ENCODE data around the gene H6PD.

- no peak for TF ChIP-seq ESRRG (CRISPR knock-in tag; IDR thresholded peaks at IDR 0.05)
- no peak for TF ChIP-seq BACH2 (CRISPR knock-in tag; IDR thresholded peaks at IDR 0.05; ENCODE audit: borderline replicate concordance)
- TF ChIP-seq POU6F1 (CRISPR knock-in tag; IDR thresholded peaks at IDR 0.05; ENCODE audit: borderline replicate concordance, low read depth): no peak
- no peak for TF ChIP-seq ZFP30 (CRISPR knock-in tag; IDR thresholded peaks at IDR 0.05)
- no peak for TF ChIP-seq CSDC2 (CRISPR knock-in tag; IDR thresholded peaks at IDR 0.05)
- no peak for TF ChIP-seq ARNTL (CRISPR knock-in tag; IDR thresholded peaks at IDR 0.05; ENCODE audit: borderline replicate concordance, low read depth)
These were observed 47.5 kb downstream of the H6PD start for GRCh38 chr1:9281908-9282695.

Data from SK-N-SH treated with all-trans-retinoic acid at 6 μM for 48 hours (cell line).